Measurements from ENCODE around the gene PARVB.

The PARVB gene

GRCh38 chr22:44131989-44132685, 108.0 kb downstream of the PARVB start:
- no peak overlapping the region for H3K4me3 ChIP-seq (ENCODE audit: low read length)
- no peak for DNase-seq (ENCODE audit: low read depth)
- TF ChIP-seq CTCF (conservative IDR thresholded peaks at IDR 0.05; ENCODE audit: low read length) = no peak

- TF ChIP-seq CTCF (conservative IDR thresholded peaks at IDR 0.05; ENCODE audit: low read length) = no peak
- no peak overlapping the region for H3K4me3 ChIP-seq (ENCODE audit: low read length)
- no peak for DNase-seq (ENCODE audit: low read depth)
These were observed 108.6 kb downstream of the PARVB start for GRCh38 chr22:44132724-44133123.

GRCh38 chr22:44133161-44133560, 109.1 kb downstream of the PARVB start:
- DNase-seq (ENCODE audit: low read depth) = no peak
- TF ChIP-seq CTCF (conservative IDR thresholded peaks at IDR 0.05; ENCODE audit: low read length) = no peak
- H3K4me3 ChIP-seq (ENCODE audit: low read length) = no peak overlapping the region

- no peak overlapping the region for H3K4me3 ChIP-seq (ENCODE audit: low read length)
- no peak for DNase-seq (ENCODE audit: low read depth)
- TF ChIP-seq CTCF (conservative IDR thresholded peaks at IDR 0.05; ENCODE audit: low read length) = no peak
These were observed 109.9 kb downstream of the PARVB start for GRCh38 chr22:44133901-44134571.

- TF ChIP-seq CTCF (conservative IDR thresholded peaks at IDR 0.05; ENCODE audit: low read length) = no peak
- no peak overlapping the region for H3K4me3 ChIP-seq (ENCODE audit: low read length)
- DNase-seq (ENCODE audit: low read depth) = no peak
These were observed 112.0 kb downstream of the PARVB start for GRCh38 chr22:44136112-44136511.

- H3K4me3 ChIP-seq (ENCODE audit: low read length) = no peak overlapping the region
- DNase-seq (ENCODE audit: low read depth) = no peak
- TF ChIP-seq CTCF (conservative IDR thresholded peaks at IDR 0.05; ENCODE audit: low read length) = no peak
These were observed 112.7 kb downstream of the PARVB start for GRCh38 chr22:44136786-44137185.

GRCh38 chr22:44137415-44137814, 113.3 kb downstream of the PARVB start:
- DNase-seq (ENCODE audit: low read depth) = no peak
- no peak for TF ChIP-seq CTCF (conservative IDR thresholded peaks at IDR 0.05; ENCODE audit: low read length)
- H3K4me3 ChIP-seq (ENCODE audit: low read length) = no peak overlapping the region
